HEK293 (cell line): ENCODE results near the gene KCNJ16.

Experiments used
- BCL11B ChIP-seq: fragments of 450-650 bp; formaldehyde crosslinking; IDR thresholded peaks from 2 replicates; pipeline ENCODE4 v1.5.1; 2016; ENCODE audit warnings: low read depth, missing biosample characterization, missing genetic modification characterization
- FEZF1 ChIP-seq: fragments of 450-650 bp; formaldehyde crosslinking; IDR thresholded peaks from 2 replicates; pipeline ENCODE4 v1.5.1; 2016; ENCODE audit warnings: missing biosample characterization, missing genetic modification characterization
- GFI1B ChIP-seq: fragments of 450-650 bp; formaldehyde crosslinking; IDR thresholded peaks from 2 replicates; pipeline ENCODE4 v1.5.1; 2016; ENCODE audit warnings: missing biosample characterization, missing genetic modification characterization
- HOXA7 ChIP-seq: sonication (generic); formaldehyde crosslinking; IDR thresholded peaks from 2 replicates; pipeline ENCODE4 v1.8.1; 2022; ENCODE audit warnings: missing genetic modification reagents, borderline replicate concordance
- INSM2 ChIP-seq: fragments of 450-650 bp; formaldehyde crosslinking; IDR thresholded peaks from 2 replicates; pipeline ENCODE4 v1.5.1; 2016; ENCODE audit warnings: missing biosample characterization, missing genetic modification characterization
- PBX3 ChIP-seq: sonication (generic); formaldehyde crosslinking; IDR thresholded peaks from 2 replicates; pipeline ENCODE4 v1.8.1; 2022; ENCODE audit warnings: mild to moderate bottlenecking, moderate library complexity, missing genetic modification reagents
- PRDM6 ChIP-seq: fragments of 450-650 bp; formaldehyde crosslinking; IDR thresholded peaks from 2 replicates; pipeline ENCODE4 v1.5.1; 2017; ENCODE audit warnings: missing biosample characterization, missing genetic modification characterization
- SP3 ChIP-seq: fragments of 450-650 bp; formaldehyde crosslinking; IDR thresholded peaks from 2 replicates; pipeline ENCODE4 v1.5.1; 2016; ENCODE audit warnings: missing biosample characterization, missing genetic modification characterization
- TCF7L2 ChIP-seq: IDR thresholded peaks from 2 replicates; pipeline ENCODE4 v1.6.1; 2011; ENCODE audit warnings: low read depth, mild to moderate bottlenecking, inconsistent platforms, low read length, moderate library complexity, borderline replicate concordance
- ZBTB49 ChIP-seq: fragments of 450-650 bp; formaldehyde crosslinking; IDR thresholded peaks from 2 replicates; pipeline ENCODE4 v1.5.1; 2016; ENCODE audit warnings: missing biosample characterization, missing genetic modification characterization, low read depth
- ZFP41 ChIP-seq: fragments of 450-650 bp; formaldehyde crosslinking; IDR thresholded peaks from 2 replicates; pipeline ENCODE4 v1.5.1; 2016; ENCODE audit warnings: missing biosample characterization, missing genetic modification characterization, borderline replicate concordance
- ZIC2 ChIP-seq: fragments of 450-650 bp; formaldehyde crosslinking; IDR thresholded peaks from 2 replicates; pipeline ENCODE4 v1.5.1; 2016; ENCODE audit warnings: missing biosample characterization, missing genetic modification characterization
- ZNF121 ChIP-seq: fragments of 450-650 bp; formaldehyde crosslinking; IDR thresholded peaks from 2 replicates; pipeline ENCODE4 v1.5.1; 2016; ENCODE audit warnings: missing biosample characterization, missing genetic modification characterization
- ZNF175 ChIP-seq: fragments of 450-650 bp; formaldehyde crosslinking; IDR thresholded peaks from 2 replicates; pipeline ENCODE4 v1.5.1; 2016; ENCODE audit warnings: missing biosample characterization, missing genetic modification characterization
- ZNF19 ChIP-seq: fragments of 450-650 bp; formaldehyde crosslinking; IDR thresholded peaks from 2 replicates; pipeline ENCODE4; 2016; ENCODE audit warnings: missing biosample characterization, missing genetic modification characterization, low read depth
- ZNF214 ChIP-seq: fragments of 450-650 bp; formaldehyde crosslinking; IDR thresholded peaks from 2 replicates; pipeline ENCODE4 v1.5.1; 2017; ENCODE audit warnings: missing biosample characterization, mild to moderate bottlenecking, missing genetic modification characterization, borderline replicate concordance
- ZNF239 ChIP-seq: fragments of 450-650 bp; formaldehyde crosslinking; IDR thresholded peaks from 2 replicates; pipeline ENCODE4 v1.5.1; 2016; ENCODE audit warnings: missing biosample characterization, missing genetic modification characterization
- ZNF280D ChIP-seq: fragments of 450-650 bp; formaldehyde crosslinking; IDR thresholded peaks from 2 replicates; pipeline ENCODE4 v1.5.1; 2016; ENCODE audit warnings: missing biosample characterization, missing genetic modification characterization
- ZNF292 ChIP-seq: fragments of 450-650 bp; formaldehyde crosslinking; IDR thresholded peaks from 2 replicates; pipeline ENCODE4 v1.5.1; 2016; ENCODE audit warnings: low read depth, missing biosample characterization, missing genetic modification characterization, borderline replicate concordance
- ZNF302 ChIP-seq: fragments of 450-650 bp; formaldehyde crosslinking; IDR thresholded peaks from 2 replicates; pipeline ENCODE4 v1.5.1; 2016; ENCODE audit warnings: missing biosample characterization, missing genetic modification characterization, low read depth
- ZNF416 ChIP-seq: fragments of 450-650 bp; formaldehyde crosslinking; IDR thresholded peaks from 2 replicates; pipeline ENCODE4 v1.5.1; 2016; ENCODE audit warnings: missing biosample characterization, missing genetic modification characterization
- ZNF549 ChIP-seq: fragments of 450-650 bp; IDR thresholded peaks from 2 replicates; pipeline ENCODE4 v1.5.1; 2018; ENCODE audit warnings: missing biosample characterization, missing genetic modification characterization, mild to moderate bottlenecking, inconsistent platforms, moderate library complexity
- ZNF610 ChIP-seq: fragments of 450-650 bp; formaldehyde crosslinking; IDR thresholded peaks from 2 replicates; pipeline ENCODE4 v1.5.1; 2016; ENCODE audit warnings: missing biosample characterization, missing genetic modification characterization, borderline replicate concordance
- ZNF639 ChIP-seq: fragments of 450-650 bp; formaldehyde crosslinking; IDR thresholded peaks from 2 replicates; pipeline ENCODE4 v1.5.1; 2016; ENCODE audit warnings: missing biosample characterization, missing genetic modification characterization
- ZNF654 ChIP-seq: fragments of 450-650 bp; formaldehyde crosslinking; IDR thresholded peaks from 2 replicates; pipeline ENCODE4 v1.5.1; 2016; ENCODE audit warnings: low read depth, missing biosample characterization, missing genetic modification characterization
- ZNF670 ChIP-seq: fragments of 450-650 bp; formaldehyde crosslinking; IDR thresholded peaks from 2 replicates; pipeline ENCODE4 v1.5.1; 2016; ENCODE audit warnings: missing biosample characterization, missing genetic modification characterization, low read depth
- ZNF707 ChIP-seq: fragments of 450-650 bp; formaldehyde crosslinking; IDR thresholded peaks from 2 replicates; pipeline ENCODE4 v1.5.1; 2016; ENCODE audit warnings: missing biosample characterization, missing genetic modification characterization
- ZNF791 ChIP-seq: fragments of 450-650 bp; formaldehyde crosslinking; IDR thresholded peaks from 2 replicates; pipeline ENCODE4 v1.5.1; 2016; ENCODE audit warnings: missing biosample characterization, missing genetic modification characterization
- ZSCAN23 ChIP-seq: fragments of 450-650 bp; formaldehyde crosslinking; IDR thresholded peaks from 2 replicates; pipeline ENCODE4 v1.5.1; 2016; ENCODE audit warnings: missing biosample characterization, missing genetic modification characterization

The KCNJ16 gene

GRCh38 chr17:70168977-70169708 lies 94.1 kb downstream of the KCNJ16 start, which contains the start of gene KCNJ2 (continued):
- TF ChIP-seq BCL11B (tag by site-specific recombination) (no peak), GFI1B (tag by site-specific recombination) (no peak), ZNF670 (tag by site-specific recombination) (no peak), PBX3 (peak; percentile 79), ZNF610 (no peak), SP3 (tag by site-specific recombination) (no peak), ZNF549 (tag by site-specific recombination) (no peak), PRDM6 (tag by site-specific recombination) (no peak; the same call in 1 of the 2 replicates), ZNF280D (tag by site-specific recombination) (no peak), INSM2 (tag by site-specific recombination) (no peak), HOXA7 (CRISPR knock-in tag) (no peak), ZNF121 (tag by site-specific recombination) (no peak), ZFP41 (tag by site-specific recombination) (no peak), ZNF416 (no peak), ZNF791 (tag by site-specific recombination) (no peak), ZNF175 (tag by site-specific recombination) (no peak), ZNF214 (tag by site-specific recombination) (no peak), FEZF1 (tag by site-specific recombination) (no peak), ZNF19 (tag by site-specific recombination) (no peak), ZIC2 (peak; percentile 82), ZBTB49 (tag by site-specific recombination) (no peak), ZNF292 (tag by site-specific recombination) (no peak), ZSCAN23 (tag by site-specific recombination) (no peak), TCF7L2 (no peak), ZNF239 (tag by site-specific recombination) (no peak), ZNF302 (no peak), ZNF654 (tag by site-specific recombination) (no peak), ZNF707 (no peak), ZNF639 (no peak)
